SK-N-MC (cell line): ENCODE data around the gene DIP2C.

Experiments
- EZH2 ChIP-seq: fragments of 200-600 bp; sonication (generic); IDR thresholded peaks from one replicate; pipeline ENCODE4 v1.6.1; 2017; ENCODE audit warnings: antibody characterized with exemption
- FOXP2 ChIP-seq: optimal IDR thresholded peaks from 2 replicates; pipeline ENCODE3; 2011; ENCODE audit warnings: mild to moderate bottlenecking, moderate library complexity; ENCODE audit not compliant: insufficient read depth; ENCODE audit errors: extremely low read length, control extremely low read depth
- POLR2AphosphoS5 ChIP-seq: IDR thresholded peaks from 2 replicates; pipeline ENCODE4 v1.6.1; 2012; ENCODE audit warnings: mild to moderate bottlenecking, low read depth, low read length, borderline replicate concordance

DNA sequence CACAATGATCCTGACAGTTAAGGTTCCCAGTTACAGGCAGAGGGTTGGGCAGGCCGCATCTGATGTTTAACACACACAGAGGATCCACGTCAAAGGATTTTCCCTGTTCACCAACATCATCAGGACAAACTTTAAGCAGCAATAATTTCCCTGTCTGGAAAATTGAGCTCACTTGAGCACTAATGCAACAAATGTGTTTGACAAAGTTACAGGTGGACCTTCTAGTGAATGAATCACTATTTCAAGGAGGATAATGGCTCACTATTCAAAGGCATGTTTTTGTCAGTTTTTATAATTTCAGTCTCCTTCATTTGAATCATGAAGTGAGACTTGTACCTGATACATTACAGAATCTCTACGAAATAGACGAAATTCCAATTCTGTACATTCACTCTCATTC is 127.3 kb downstream of the DIP2C start:
- TF ChIP-seq POLR2AphosphoS5 (no peak), EZH2 (no peak), FOXP2 (no peak)
